ENCODE data around the gene TRMT11. TPM values are rescaled to one million over a fixed set of nuclear protein-coding genes. Genes with fewer than 3 reads are reported as not detected.

Gene TRMT11
- total and polyA plus RNA-seq, 2 of the 13 experiments (the other 11 are each of a cell fraction or from before 2014, with no cell fraction given) = 42.2 to 81.9 TPM

- TF ChIP-seq PBX3 (CRISPR knock-in tag; IDR thresholded peaks at IDR 0.05; ENCODE audit: borderline replicate concordance) (no peak), ZNF18 (CRISPR knock-in tag; IDR thresholded peaks at IDR 0.05; ENCODE audit: insufficient replicate concordance) (no peak), MLX (CRISPR knock-in tag; IDR thresholded peaks at IDR 0.05) (no peak; the same call in 1 of the 2 replicates), ZNF142 (CRISPR knock-in tag; IDR thresholded peaks at IDR 0.05) (no peak), ZNF3 (CRISPR knock-in tag; IDR thresholded peaks at IDR 0.05) (no peak), BRF2 (CRISPR knock-in tag; IDR thresholded peaks at IDR 0.05) (no peak), ZBTB40 (IDR thresholded peaks at IDR 0.05) (no peak), ZBTB40 (CRISPR knock-in tag; IDR thresholded peaks at IDR 0.05) (no peak), REL (CRISPR knock-in tag; conservative IDR thresholded peaks at IDR 0.05) (0 out of 2 replicates have a peak, but pooled peaks have one; percentile 38)
Measured at GRCh38 chr6:125953502-125953875, 32.9 kb upstream of the TRMT11 start (continued).

All from HepG2 (cell line).